SW 1271 (cell line): Measurements from ENCODE around the gene MTREX.

Experiments
- DNase-seq, 2 experiments: peaks; one replicate each; lab custom pipeline; 2025; lab: John Stamatoyannopoulos, UW

The MTREX gene

GRCh38 chr5:55429221-55429612 is 121.4 kb downstream of the MTREX start:
- no peak for DNase-seq

- DNase-seq = no peak
Observed at GRCh38 chr5:55429613-55430253, 121.9 kb downstream of the MTREX start.

- no peak for DNase-seq
Observed at GRCh38 chr5:55432549-55432948, 124.8 kb downstream of the MTREX start.

GRCh38 chr5:55437452-55437851 is 129.7 kb downstream of the MTREX start:
- no peak for DNase-seq

- DNase-seq = no peak
Observed at GRCh38 chr5:55437859-55438206, 130.0 kb downstream of the MTREX start.

GRCh38 chr5:55438998-55439397 is 131.2 kb downstream of the MTREX start:
- DNase-seq = no peak

GRCh38 chr5:55440188-55440646 is 132.4 kb downstream of the MTREX start:
- no peak for DNase-seq

- DNase-seq = no peak
Observed at GRCh38 chr5:55441107-55441771, 133.4 kb downstream of the MTREX start.

GRCh38 chr5:55441954-55442353 is 134.2 kb downstream of the MTREX start:
- DNase-seq = no peak

GRCh38 chr5:55445791-55446190 is 138.0 kb downstream of the MTREX start:
- DNase-seq = no peak

GRCh38 chr5:55446640-55447351 is 139.0 kb downstream of the MTREX start:
- no peak for DNase-seq

- no peak for DNase-seq
Observed at GRCh38 chr5:55450050-55450765, 142.4 kb downstream of the MTREX start.

GRCh38 chr5:55451976-55452375 is 144.2 kb downstream of the MTREX start:
- no peak for DNase-seq

- DNase-seq = no peak
Observed at GRCh38 chr5:55453211-55453610, 145.4 kb downstream of the MTREX start.

- no peak for DNase-seq
Observed at GRCh38 chr5:55454282-55454681, 146.5 kb downstream of the MTREX start.

GRCh38 chr5:55456216-55456895 is 148.6 kb downstream of the MTREX start:
- peak in 1 of 2 experiments; percentile 21 for DNase-seq

GRCh38 chr5:55459572-55459971 is 151.8 kb downstream of the MTREX start:
- no peak for DNase-seq

- no peak for DNase-seq
Observed at GRCh38 chr5:55463613-55464012, 155.8 kb downstream of the MTREX start.

GRCh38 chr5:55467862-55468551 is 160.2 kb downstream of the MTREX start:
- no peak for DNase-seq

GRCh38 chr5:55469839-55470238 is 162.1 kb downstream of the MTREX start:
- DNase-seq = no peak

GRCh38 chr5:55470282-55470681 is 162.5 kb downstream of the MTREX start:
- DNase-seq = no peak
